ENCODE measurements around the gene DHRS7.

DNA sequence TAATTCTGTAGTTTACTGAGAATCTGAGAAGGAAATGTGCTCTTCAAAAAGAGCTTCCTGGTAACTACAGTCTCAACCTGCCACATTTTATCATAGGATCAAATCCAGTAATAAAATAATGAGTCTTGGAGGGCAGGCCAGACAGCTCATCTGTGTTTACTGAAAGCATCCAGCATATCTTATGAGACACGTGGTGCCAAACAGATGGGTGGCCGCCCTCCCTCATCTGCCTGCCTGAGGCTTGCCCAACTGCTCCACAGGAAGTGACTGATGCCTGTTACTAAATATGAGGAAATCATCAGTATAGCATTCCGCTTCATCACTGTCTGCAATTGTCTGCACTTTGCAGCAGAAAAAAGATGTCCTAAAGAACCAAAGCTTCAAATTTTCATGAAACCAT is 13.5 kb downstream of the DHRS7 start:
- TF ChIP-seq POLR2A (IDR thresholded peaks at IDR 0.05; ENCODE audit: low read length) (peak; percentile 20), GATA1 (IDR thresholded peaks at IDR 0.05; ENCODE audit: low read depth, low read length) (no peak)
